Neutrophil (primary cell): ENCODE data around the gene ADAMTSL1.

ENCODE experiments used
- H3K27ac ChIP-seq: fragments of 200-600 bp; sonication (generic); 2 replicates; pipeline ENCODE4 v1.5.1; 2016; ENCODE audit warnings: mild to moderate bottlenecking, moderate library complexity
- H3K27me3 ChIP-seq: fragments of 200-600 bp; sonication (generic); 2 replicates; pipeline ENCODE4 v1.6.0; 2016; ENCODE audit warnings: mild to moderate bottlenecking
- H3K36me3 ChIP-seq: fragments of 200-600 bp; sonication (generic); 2 replicates; pipeline ENCODE4 v1.5.1; 2017
- H3K4me1 ChIP-seq, 2 experiments: fragments of 200-600 bp in 1 of 2; sonication (generic) in 1 of 2; 1 replicate in 1 of 2; 2 replicates in 1 of 2; pipeline versions ENCODE4 v1.5.1 to v1.6.1; 2013 to 2016; ENCODE audit warnings: low read depth in 1 of 2, low read length in 1 of 2, mild to moderate bottlenecking in 1 of 2, moderate library complexity in 1 of 2; ENCODE audit not compliant: control insufficient read depth in 1 of 2, insufficient read depth in 1 of 2
- H3K4me3 ChIP-seq, 2 experiments: fragments of 200-600 bp in 1 of 2; sonication (generic) in 1 of 2; 1 replicate in 1 of 2; 2 replicates in 1 of 2; pipeline ENCODE4 v1.5.1; 2013 to 2016; ENCODE audit warnings: low read depth in 1 of 2, low read length in 1 of 2, mild to moderate bottlenecking in 1 of 2, moderate library complexity in 1 of 2
- H3K9me3 ChIP-seq: fragments of 200-600 bp; sonication (generic); 2 replicates; pipeline ENCODE4 v1.5.1; 2016
- CTCF ChIP-seq: fragments of 200-600 bp; sonication (generic); IDR thresholded peaks from 2 replicates; pipeline ENCODE4 v1.5.1; 2016; ENCODE audit warnings: antibody characterized with exemption

The ADAMTSL1 gene

GRCh38 chr9:18447131-18447530 is 26.8 kb upstream of the ADAMTSL1 start:
- H3K36me3 ChIP-seq, result no peaks in the 10 kb centered on the region
- H3K27ac ChIP-seq, result no peak overlapping the region
- H3K4me3 ChIP-seq, result no peak overlapping the region
- TF ChIP-seq CTCF, result no peak
- no peaks in the 10 kb centered on the region for H3K4me1 ChIP-seq
- no peaks in the 10 kb centered on the region for H3K9me3 ChIP-seq
- H3K27me3 ChIP-seq, result no peaks in the 10 kb centered on the region

- Histone ChIP-seq H3K4me3 (no peak overlapping the region), H3K36me3 (no peaks in the 10 kb centered on the region), H3K27me3 (no peaks in the 10 kb centered on the region), H3K9me3 (no peaks in the 10 kb centered on the region), H3K4me1 (no peaks in the 10 kb centered on the region), H3K27ac (no peak overlapping the region)
- no peak for TF ChIP-seq CTCF
These were observed 26.4 kb upstream of the ADAMTSL1 start for GRCh38 chr9:18447541-18447940.

- H3K27ac ChIP-seq, result no peak overlapping the region
- H3K36me3 ChIP-seq, result no peaks in the 10 kb centered on the region
- TF ChIP-seq CTCF, result no peak
- H3K27me3 ChIP-seq, result no peaks in the 10 kb centered on the region
- no peak overlapping the region for H3K4me3 ChIP-seq
- no peaks in the 10 kb centered on the region for H3K9me3 ChIP-seq
- H3K4me1 ChIP-seq, result no peaks in the 10 kb centered on the region
These were observed 25.9 kb upstream of the ADAMTSL1 start for GRCh38 chr9:18448101-18448500.

GRCh38 chr9:18451406-18451805 is 22.5 kb upstream of the ADAMTSL1 start:
- H3K36me3 ChIP-seq, result no peaks in the 10 kb centered on the region
- H3K4me1 ChIP-seq, result no peaks in the 10 kb centered on the region
- H3K9me3 ChIP-seq, result no peaks in the 10 kb centered on the region
- no peak overlapping the region for H3K4me3 ChIP-seq
- no peak overlapping the region for H3K27ac ChIP-seq
- no peaks in the 10 kb centered on the region for H3K27me3 ChIP-seq
- no peak for TF ChIP-seq CTCF

- TF ChIP-seq CTCF, result no peak
- H3K27ac ChIP-seq, result no peak overlapping the region
These were observed 21.7 kb upstream of the ADAMTSL1 start for GRCh38 chr9:18452276-18452675.

More at GRCh38 chr9:18452276-18452675, 21.7 kb upstream of the ADAMTSL1 start:
- Histone ChIP-seq H3K36me3 (no peaks in the 10 kb centered on the region), H3K4me1 (no peaks in the 10 kb centered on the region), H3K9me3 (no peaks in the 10 kb centered on the region), H3K27me3 (no peaks in the 10 kb centered on the region), H3K4me3 (no peak overlapping the region)
